Endothelial cell (in vitro differentiated cells): ENCODE measurements around the gene ZNF335. TPM values are rescaled to one million over a fixed set of nuclear protein-coding genes. Genes with fewer than 3 reads are reported as not detected.

ENCODE experiments used
- DNase-seq: peaks from one replicate; pipeline ENCODE4 v3.0.0; 2021; ENCODE audit warnings: low spot score
- H3K27ac Mint-ChIP-seq: one replicate; pipeline ENCODE4 v1.8.0; 2021; ENCODE audit warnings: mixed read lengths, inconsistent platforms; ENCODE audit not compliant: unreplicated experiment
- H3K27me3 Mint-ChIP-seq: one replicate; pipeline ENCODE4 v1.8.0; 2021; ENCODE audit warnings: mild to moderate bottlenecking, moderate library complexity, mixed read lengths, inconsistent platforms; ENCODE audit not compliant: unreplicated experiment
- H3K36me3 Mint-ChIP-seq: one replicate; pipeline ENCODE4 v1.8.0; 2021; ENCODE audit warnings: mild to moderate bottlenecking, low read depth, mixed read lengths, inconsistent platforms; ENCODE audit not compliant: unreplicated experiment
- H3K4me1 Mint-ChIP-seq: one replicate; pipeline ENCODE4 v1.8.0; 2021; ENCODE audit warnings: mild to moderate bottlenecking, mixed read lengths, inconsistent platforms; ENCODE audit not compliant: unreplicated experiment
- H3K4me3 Mint-ChIP-seq: one replicate; pipeline ENCODE4 v1.8.0; 2021; ENCODE audit warnings: mild to moderate bottlenecking, mixed read lengths, inconsistent platforms; ENCODE audit not compliant: unreplicated experiment
- H3K9me3 Mint-ChIP-seq: one replicate; pipeline ENCODE4 v1.8.0; 2021; ENCODE audit warnings: mixed read lengths, inconsistent platforms; ENCODE audit not compliant: unreplicated experiment
- CTCF ChIP-seq: fragments of 200-600 bp; sonication (generic); IDR thresholded peaks from one replicate; pipeline ENCODE4 v1.5.0; 2021; ENCODE audit warnings: antibody characterized with exemption; ENCODE audit not compliant: unreplicated experiment
- total RNA-seq: library from RNA; stranded (reverse); fragmentation: NEBNext Ultra II Directional; extraction: Animal tissue kit (Norgen Biotek cat#: 25700); gene quantifications from one replicate; pipeline ENCODE4 v1.2.1, GENCODE V29; 2021; ENCODE audit not compliant: unreplicated experiment

ZNF335 gene
- total RNA-seq, 1 donor from 2014 or later = 22.9 TPM

- peaks cover 31% of the 10 kb centered on the region for H3K36me3 Mint-ChIP-seq
- no peak overlapping the region for H3K27ac Mint-ChIP-seq
- no peak for DNase-seq
- H3K4me1 Mint-ChIP-seq = no peaks in the 10 kb centered on the region
- H3K9me3 Mint-ChIP-seq = no peaks in the 10 kb centered on the region
- TF ChIP-seq CTCF = no peak
- no peak overlapping the region for H3K4me3 Mint-ChIP-seq
- peaks cover 13% of the 10 kb centered on the region for H3K27me3 Mint-ChIP-seq
These were observed 18.3 kb downstream of the ZNF335 start for GRCh38 chr20:45953672-45954071.

- Mint-ChIP-seq H3K4me1 (no peaks in the 10 kb centered on the region), H3K27me3 (peaks cover 12% of the 10 kb centered on the region), H3K27ac (no peak overlapping the region), H3K4me3 (no peak overlapping the region), H3K9me3 (no peaks in the 10 kb centered on the region), H3K36me3 (peaks cover 24% of the 10 kb centered on the region)
- TF ChIP-seq CTCF = no peak
- no peak for DNase-seq
These were observed 19.1 kb downstream of the ZNF335 start for GRCh38 chr20:45952861-45953260.

GRCh38 chr20:45951925-45952834 is 19.8 kb downstream of the ZNF335 start:
- Mint-ChIP-seq H3K27me3 (peaks cover 12% of the 10 kb centered on the region), H3K4me1 (no peaks in the 10 kb centered on the region), H3K27ac (peak overlapping the region; percentile 30), H3K4me3 (peak overlapping the region; percentile 40), H3K36me3 (peaks cover 21% of the 10 kb centered on the region), H3K9me3 (no peaks in the 10 kb centered on the region)
- DNase-seq = no peak
- TF ChIP-seq CTCF = no peak

GRCh38 chr20:45950330-45950646 is 21.7 kb downstream of the ZNF335 start:
- no peak for TF ChIP-seq CTCF
- Mint-ChIP-seq H3K36me3 (peaks cover 35% of the 10 kb centered on the region), H3K4me3 (no peak overlapping the region), H3K27ac (peak overlapping the region; percentile 67), H3K9me3 (no peaks in the 10 kb centered on the region), H3K27me3 (peaks cover 12% of the 10 kb centered on the region), H3K4me1 (no peaks in the 10 kb centered on the region)
- no peak for DNase-seq

- Mint-ChIP-seq H3K27ac (no peak overlapping the region), H3K36me3 (peaks cover 39% of the 10 kb centered on the region), H3K9me3 (no peaks in the 10 kb centered on the region), H3K4me1 (no peaks in the 10 kb centered on the region), H3K27me3 (peaks cover 12% of the 10 kb centered on the region), H3K4me3 (no peak overlapping the region)
- no peak for TF ChIP-seq CTCF
- DNase-seq = no peak
These were observed 22.3 kb downstream of the ZNF335 start for GRCh38 chr20:45949542-45950329.
